Mucosa of gallbladder (tissue), 1 donor: Measurements from ENCODE around the gene VSIG1. TPM values are rescaled to one million over a fixed set of nuclear protein-coding genes. Genes with fewer than 3 reads are reported as not detected.
A peak's percentile ranks its signal among the peaks of the same experiment; 100 is the strongest.

Experiments
- DNase-seq: peaks from one replicate; pipeline ENCODE4 v3.0.0-alpha.2; 2020; ENCODE audit warnings: low spot score
- total RNA-seq: library from RNA; stranded (reverse); gene quantifications from one replicate; pipeline ENCODE4 v1.2.1, GENCODE V29; 2021
- donor health status: DM: no; HTN: no; CAD: no.

The VSIG1 gene
- total RNA-seq, 1 donor from 2014 or later = 56.9 TPM

- DNase-seq = no peak
These were observed 19.1 kb downstream of the VSIG1 start for GRCh38 chrX:108064001-108064400.

GRCh38 chrX:108064613-108065012 is 19.7 kb downstream of the VSIG1 start:
- DNase-seq = no peak

DNA sequence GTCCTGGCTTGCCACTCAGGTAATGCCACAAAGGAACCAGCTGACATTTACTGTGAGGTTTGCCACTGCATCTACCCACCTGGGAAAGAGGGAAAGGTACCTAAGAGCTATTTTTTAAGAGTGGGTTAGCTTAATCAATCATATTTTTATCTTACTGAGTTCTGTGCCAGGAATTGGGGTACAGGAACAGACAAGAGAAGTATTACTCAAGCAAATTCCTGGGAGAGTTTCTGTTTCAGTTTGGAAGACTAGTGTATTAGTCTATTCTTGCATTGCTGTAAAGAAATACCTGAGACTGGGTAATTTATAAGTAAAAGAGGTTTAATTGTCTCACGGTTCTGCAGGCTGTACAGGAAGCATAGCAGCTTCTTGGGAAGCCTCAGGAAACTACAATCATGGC is 23.3 kb downstream of the VSIG1 start:
- no peak for DNase-seq

DNA sequence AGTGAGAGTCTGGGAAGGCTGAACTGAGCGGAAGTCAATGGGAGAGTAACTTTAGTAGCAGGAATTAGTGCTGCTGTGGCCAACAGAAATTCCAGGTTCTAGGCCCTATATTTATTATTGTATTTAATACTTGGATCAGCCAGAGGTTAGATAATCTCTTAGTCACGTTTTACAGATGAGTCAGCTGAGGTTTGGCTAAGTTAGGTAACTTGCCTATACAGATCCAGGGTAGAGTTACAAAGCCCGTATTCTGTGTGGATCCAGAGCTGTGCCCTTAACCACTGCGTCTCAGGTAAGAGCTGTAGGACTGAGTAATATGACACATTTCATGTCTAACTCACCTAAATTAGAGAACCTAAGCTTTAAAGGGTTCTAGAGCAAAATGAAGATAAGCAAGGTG is 26.0 kb downstream of the VSIG1 start:
- DNase-seq = no peak

DNA sequence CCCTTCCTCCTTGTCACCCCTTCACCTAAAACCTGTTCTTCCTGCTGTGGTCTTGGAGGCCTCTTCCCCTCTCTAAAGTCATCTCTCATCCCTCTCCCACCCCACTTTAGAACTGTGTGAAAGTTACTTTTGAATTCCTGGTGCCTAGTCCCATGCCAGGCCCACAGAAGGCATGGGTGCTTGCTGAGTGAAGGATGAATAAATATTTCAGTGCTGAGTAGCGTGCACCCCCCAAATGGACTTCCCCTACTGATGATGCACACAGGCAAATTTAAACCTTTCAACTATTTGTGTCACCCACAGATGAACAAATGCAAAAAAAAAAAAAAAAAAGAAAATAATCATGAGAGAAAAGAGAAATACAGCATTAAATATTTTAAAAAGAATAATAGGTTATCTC is 26.7 kb downstream of the VSIG1 start:
- no peak for DNase-seq

GRCh38 chrX:108072746-108073145 is 27.9 kb downstream of the VSIG1 start:
- no peak for DNase-seq

DNA sequence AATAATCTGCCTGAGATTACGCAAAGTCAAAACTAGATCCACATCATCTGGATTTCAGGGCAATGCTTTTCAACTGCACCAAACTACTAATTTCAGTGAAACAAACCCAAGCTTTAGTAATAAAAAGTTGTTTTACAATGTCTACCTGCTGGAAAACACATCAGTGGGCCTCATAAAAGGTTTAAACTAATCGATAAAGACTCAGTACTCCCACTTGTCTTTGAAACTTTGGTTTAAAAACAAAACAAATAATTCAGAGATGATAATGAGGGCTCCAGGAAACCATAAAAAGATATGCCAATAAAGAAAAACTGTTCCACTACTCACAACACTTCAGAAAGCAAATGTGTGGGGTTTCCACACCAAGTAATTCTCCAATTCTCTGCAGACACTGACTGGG is 36.2 kb downstream of the VSIG1 start:
- no peak for DNase-seq

DNA sequence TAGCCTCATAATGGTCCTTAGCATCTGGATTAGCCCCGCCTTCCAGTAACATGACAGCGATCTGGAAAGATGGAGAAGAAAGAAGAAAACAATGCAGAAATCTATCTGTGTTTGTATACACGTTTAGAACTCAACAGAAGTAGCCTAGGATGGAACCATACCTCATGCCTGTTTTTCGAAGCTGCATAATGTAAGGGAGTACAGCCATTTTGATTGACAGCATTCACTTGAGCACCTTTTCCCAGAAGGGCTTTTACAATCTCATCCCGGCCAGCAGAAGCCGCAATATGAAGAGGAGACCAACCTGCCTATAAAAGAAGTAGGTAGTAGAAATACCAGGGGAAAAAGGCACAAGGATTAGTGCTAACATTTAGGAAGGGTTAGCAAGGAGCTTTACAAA is 42.9 kb downstream of the VSIG1 start:
- DNase-seq = no peak

DNA sequence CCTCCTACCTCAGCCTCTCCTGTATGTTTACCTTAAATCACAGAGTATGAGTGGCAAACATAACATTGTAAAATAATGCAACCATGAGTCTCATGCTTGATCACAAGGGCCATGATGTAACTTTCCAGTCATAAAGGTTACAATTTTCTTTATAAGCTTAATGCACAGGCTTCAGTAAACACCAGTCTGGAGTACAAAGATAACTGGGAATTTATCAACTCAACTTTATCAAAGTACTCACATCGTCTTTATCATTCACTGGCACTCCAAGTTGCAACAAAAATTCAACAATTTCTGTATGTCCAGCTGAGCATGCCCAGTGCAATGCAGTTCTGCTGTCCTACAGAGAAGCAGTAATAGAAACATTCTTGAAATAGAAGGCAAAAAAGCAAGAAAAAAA is 43.6 kb downstream of the VSIG1 start:
- no peak for DNase-seq

- DNase-seq = no peak
These were observed 45.8 kb downstream of the VSIG1 start for GRCh38 chrX:108090491-108091263.

DNA sequence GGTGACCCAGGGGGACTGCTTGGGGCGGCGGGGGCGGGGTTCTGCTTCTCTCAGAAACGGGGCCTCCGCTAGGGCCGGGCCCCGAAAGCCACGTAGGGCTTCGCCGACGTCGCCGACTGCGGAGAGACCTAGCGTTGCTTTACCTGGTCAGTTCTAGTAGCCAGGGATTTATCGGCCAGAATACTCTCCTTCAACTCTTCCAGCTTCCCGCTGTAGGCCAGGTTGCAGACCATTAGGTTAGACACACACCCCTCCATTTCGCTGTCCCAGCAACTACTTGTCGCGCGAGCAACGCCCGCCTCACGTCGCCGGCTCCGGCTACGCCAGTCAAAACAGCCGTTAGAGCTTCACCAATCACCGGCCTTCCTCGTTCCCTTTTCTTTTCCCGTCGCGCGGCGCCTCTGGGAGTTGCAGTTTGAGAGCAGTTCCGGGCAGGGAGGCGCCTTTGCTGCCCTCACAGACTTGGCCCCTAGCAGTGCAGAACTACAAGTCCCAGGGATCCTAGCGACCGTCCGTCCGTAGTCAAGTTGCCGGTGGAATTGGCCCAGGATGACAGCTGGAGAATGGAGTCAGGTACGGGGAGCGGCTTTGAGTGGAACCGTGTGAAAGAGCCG is 46.5 kb downstream of the VSIG1 start, which contains the start of the genes ATG4A and PSMD10:
TSS of gene ATG4A (plus strand) at position 515 of the 614 bp plus-strand sequence. CDS start at position 564, 49 bp downstream.
TSS of gene PSMD10 (minus strand) at position 279 of the 614 bp plus-strand sequence. CDS start at position 257, 22 bp downstream.
- peak; percentile 94 for DNase-seq

DNA sequence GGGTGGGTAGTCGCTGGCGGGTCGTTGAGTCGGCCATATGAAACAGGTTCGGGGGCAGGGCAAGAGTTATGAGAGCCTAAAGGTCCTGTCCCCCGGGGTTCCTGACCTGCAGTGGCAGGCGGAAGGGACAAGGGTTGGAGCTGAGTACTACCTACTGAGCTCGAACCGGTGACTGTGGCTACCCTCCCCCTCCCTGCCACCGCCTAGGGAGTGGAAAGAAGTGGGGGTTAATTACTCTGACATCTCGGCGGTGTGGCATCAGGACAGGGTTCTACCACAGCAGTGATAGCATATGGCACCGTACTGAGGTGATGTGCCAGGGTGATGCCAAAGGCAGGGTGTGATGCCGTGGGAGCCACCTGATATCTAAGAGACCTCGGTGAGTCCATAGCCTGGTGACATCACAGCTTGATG is 47.0 kb downstream of the VSIG1 start:
- no peak for DNase-seq

GRCh38 chrX:108097380-108097779 is 52.5 kb downstream of the VSIG1 start:
- DNase-seq = no peak

- no peak for DNase-seq
These were observed 60.6 kb downstream of the VSIG1 start for GRCh38 chrX:108105473-108105872.

- DNase-seq = no peak
These were observed 69.7 kb downstream of the VSIG1 start for GRCh38 chrX:108114541-108114940.

- DNase-seq = no peak
These were observed 73.1 kb downstream of the VSIG1 start for GRCh38 chrX:108117988-108118387.

GRCh38 chrX:108121291-108121690 is 76.4 kb downstream of the VSIG1 start:
- DNase-seq = no peak

DNA sequence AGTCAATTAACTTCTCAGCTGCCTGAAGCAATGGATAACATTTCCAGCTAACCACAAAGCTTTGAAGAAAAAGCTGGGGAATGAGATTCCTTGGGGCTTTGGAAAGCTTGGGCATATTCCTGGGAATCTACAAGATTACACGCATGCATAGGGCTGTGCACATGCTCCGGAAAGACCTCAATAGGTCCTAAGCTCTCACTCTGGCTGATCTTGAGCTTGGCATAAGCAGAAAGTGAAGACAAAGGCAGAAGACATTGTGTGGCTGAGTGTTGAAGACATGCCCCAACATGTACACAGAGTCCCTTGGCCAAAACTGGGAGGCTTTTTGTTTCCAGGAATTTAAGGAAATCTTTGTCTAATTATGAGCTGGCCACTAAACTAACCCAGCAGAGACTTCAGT is 77.9 kb downstream of the VSIG1 start:
- DNase-seq = no peak

DNA sequence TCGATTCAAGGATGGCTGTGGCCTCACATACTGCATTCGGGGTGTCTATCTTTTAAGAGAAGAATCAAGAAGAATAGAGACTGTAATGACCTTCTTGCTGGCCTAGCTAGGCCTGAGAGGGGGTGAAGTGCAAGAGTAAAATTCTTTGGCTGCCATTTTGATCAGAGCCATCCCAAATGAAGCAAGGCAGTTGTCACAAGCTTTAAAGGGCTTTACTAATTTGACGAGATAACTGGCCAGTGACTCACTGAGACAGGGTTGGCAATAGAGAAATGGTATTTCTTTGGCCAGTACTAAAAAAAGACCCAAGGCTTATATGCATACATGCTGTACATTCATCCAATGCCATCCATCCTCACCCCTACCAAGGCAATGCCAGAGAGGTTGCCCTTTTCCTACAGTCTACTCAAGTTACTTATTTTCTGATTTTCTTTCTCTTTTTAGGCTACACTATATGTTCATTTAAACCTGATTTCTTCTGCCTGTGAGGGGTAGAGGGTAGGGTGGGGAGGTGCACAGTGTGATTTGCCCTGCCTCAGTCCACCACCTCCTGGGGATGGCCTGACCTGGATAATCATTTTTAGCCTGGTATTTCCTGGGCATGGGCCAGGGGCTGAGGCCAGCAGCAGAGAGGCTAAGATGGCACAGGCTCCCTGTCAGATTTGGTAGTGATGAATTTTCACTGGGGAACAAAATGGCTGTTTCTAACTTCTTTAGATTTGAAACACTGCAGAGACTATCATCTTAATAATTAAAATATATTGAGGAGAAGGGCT is 78.9 kb downstream of the VSIG1 start:
- no peak for DNase-seq

GRCh38 chrX:108126661-108127060 is 81.8 kb downstream of the VSIG1 start:
- no peak for DNase-seq

DNA sequence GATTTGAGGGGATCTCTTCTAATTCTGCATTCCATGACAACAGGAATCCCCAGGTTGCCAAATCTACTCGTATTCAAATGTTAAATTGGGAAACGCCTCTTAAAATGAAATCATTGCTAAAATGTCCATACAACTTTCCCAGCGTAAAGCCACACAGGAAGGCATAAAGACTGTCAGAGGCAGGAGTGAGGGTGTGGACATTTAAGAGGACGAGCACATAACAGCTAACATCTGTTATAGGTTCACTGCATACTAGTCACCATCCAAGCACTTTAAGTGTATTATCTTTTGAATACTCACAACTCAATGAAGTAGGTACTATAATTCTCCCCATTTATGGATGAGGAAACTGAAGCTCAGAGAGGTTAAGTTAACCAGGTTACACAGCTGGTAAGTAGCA is 82.3 kb downstream of the VSIG1 start:
- DNase-seq = no peak
